IMR-90 (cell line): ENCODE data around the gene GTF2F2. TPM values are rescaled to one million over a fixed set of nuclear protein-coding genes. Genes with fewer than 3 reads are reported as not detected.

Experiments
- ATAC-seq: fragments of 200-7000 bp; cut with Tn5 transposase; 2 replicates; pipeline ENCODE4 v1.9.1; 2020; ENCODE audit warnings: low read depth, mild to moderate bottlenecking, moderate library complexity
- BruUV-seq: library from RNA; stranded (reverse); fragments of 400-500 nt; replicated peaks from 2 replicates; lab custom pipeline; 2021; lab: Mats Ljungman, UMichigan
- CTCF ChIA-PET: fragments of 300-600 bp; formaldehyde crosslinking; extraction: SDS; loops from one replicate; lab custom pipeline; 2021; ENCODE audit warnings: antibody characterized with exemption; lab: Yijun Ruan, JAX
- POLR2A ChIA-PET: fragments of 300-600 bp; sonication (Branson Sonifier 250); formaldehyde crosslinking; loops from one replicate; lab custom pipeline; 2022; ENCODE audit warnings: antibody characterized with exemption; ENCODE audit not compliant: unreplicated experiment; lab: Charles Lee
- DNase-seq: peaks from one replicate; pipeline ENCODE4 v3.0.0; 2013
- H2AFZ ChIP-seq: replicated peaks from 2 replicates; pipeline ENCODE3; 2013; ENCODE audit warnings: low read length, mild to moderate bottlenecking; ENCODE audit not compliant: poor library complexity
- H2AK5ac ChIP-seq: 2 replicates; pipeline ENCODE4 v1.6.1; 2013; ENCODE audit warnings: low read depth, low read length, inconsistent platforms
- H2AK9ac ChIP-seq: replicated peaks from 2 replicates; pipeline ENCODE3; 2013; ENCODE audit warnings: mild to moderate bottlenecking, low read depth, low read length, moderate library complexity; ENCODE audit not compliant: poor library complexity
- H2BK120ac ChIP-seq: 2 replicates; pipeline ENCODE4 v1.6.1; 2013; ENCODE audit warnings: low read depth, low read length, inconsistent platforms
- H2BK15ac ChIP-seq: 3 replicates; pipeline ENCODE4 v1.6.1; 2013; ENCODE audit warnings: low read depth, low read length, inconsistent platforms
- H2BK20ac ChIP-seq: 2 replicates; pipeline ENCODE4 v1.6.1; 2013; ENCODE audit warnings: low read depth, mild to moderate bottlenecking, inconsistent platforms, low read length, moderate library complexity
- H2BK5ac ChIP-seq: 2 replicates; pipeline ENCODE4 v1.6.1; 2013; ENCODE audit warnings: mild to moderate bottlenecking, low read depth, low read length, inconsistent platforms; ENCODE audit not compliant: poor library complexity, severe bottlenecking
- H3K14ac ChIP-seq: replicated peaks from 2 replicates; pipeline ENCODE4 v1.6.1; 2013; ENCODE audit warnings: low read depth, low read length, inconsistent platforms
- H3K18ac ChIP-seq: 2 replicates; pipeline ENCODE4 v1.6.1; 2013; ENCODE audit warnings: low read depth, low read length, control low read depth
- H3K23ac ChIP-seq: 2 replicates; pipeline ENCODE4 v1.6.1; 2013; ENCODE audit warnings: low read depth, low read length, inconsistent platforms
- H3K27ac ChIP-seq: 2 replicates; pipeline ENCODE4 v1.5.1; 2013; ENCODE audit warnings: mild to moderate bottlenecking, control low read depth, low read length; ENCODE audit not compliant: insufficient read depth
- H3K27me3 ChIP-seq: 2 replicates; pipeline ENCODE4 v1.6.1; 2013; ENCODE audit warnings: low read length; ENCODE audit not compliant: control insufficient read depth, insufficient read depth
- H3K36me3 ChIP-seq: 2 replicates; pipeline ENCODE4 v1.6.1; 2013; ENCODE audit warnings: low read length, mixed read lengths; ENCODE audit not compliant: control insufficient read depth, insufficient read depth
- H3K4ac ChIP-seq: 2 replicates; pipeline ENCODE4 v1.6.1; 2013; ENCODE audit warnings: low read depth, low read length, inconsistent platforms
- H3K4me1 ChIP-seq: 2 replicates; pipeline ENCODE4 v1.6.1; 2013; ENCODE audit warnings: low read length, mixed read lengths; ENCODE audit not compliant: control insufficient read depth, insufficient read depth
- H3K4me2 ChIP-seq: 2 replicates; pipeline ENCODE4 v1.6.1; 2013; ENCODE audit warnings: low read depth, mild to moderate bottlenecking, control low read depth, low read length, moderate library complexity
- H3K4me3 ChIP-seq: 2 replicates; pipeline ENCODE4 v1.5.1; 2013; ENCODE audit warnings: low read depth, mild to moderate bottlenecking, control low read depth, low read length, moderate library complexity; ENCODE audit not compliant: insufficient read depth
- H3K56ac ChIP-seq: 2 replicates; pipeline ENCODE4 v1.6.1; 2013; ENCODE audit warnings: low read length, inconsistent platforms; ENCODE audit not compliant: insufficient read depth; ENCODE audit errors: extremely low read depth
- H3K79me1 ChIP-seq, 2 experiments: 2 replicates each; pipeline ENCODE4 v1.6.1; 2013; ENCODE audit warnings: low read length in 2 of 2, inconsistent platforms in 1 of 2, low read depth in 1 of 2
- H3K9ac ChIP-seq: 2 replicates; pipeline ENCODE4 v1.6.1; 2013; ENCODE audit warnings: low read depth, low read length, control low read depth
- H3K9me1 ChIP-seq: 2 replicates; pipeline ENCODE4 v1.6.1; 2013; ENCODE audit warnings: low read length, inconsistent platforms; ENCODE audit not compliant: insufficient read depth
- H3K9me3 ChIP-seq: 2 replicates; pipeline ENCODE4 v1.6.1; 2013; ENCODE audit warnings: low read length; ENCODE audit not compliant: control insufficient read depth, insufficient read depth
- H4K20me1 ChIP-seq: 2 replicates; pipeline ENCODE4 v1.6.1; 2013; ENCODE audit warnings: low read length, inconsistent platforms; ENCODE audit not compliant: insufficient read depth
- H4K5ac ChIP-seq: 2 replicates; pipeline ENCODE4 v1.6.1; 2013; ENCODE audit warnings: mild to moderate bottlenecking, low read depth, low read length, control low read depth
- H4K8ac ChIP-seq, 2 experiments: 2 replicates each; pipeline ENCODE4 v1.6.1; 2013; ENCODE audit warnings: low read depth in 2 of 2, low read length in 2 of 2, control low read depth in 1 of 2, inconsistent platforms in 1 of 2
- H4K91ac ChIP-seq: 2 replicates; pipeline ENCODE4 v1.6.1; 2013; ENCODE audit warnings: low read depth, low read length, inconsistent platforms; ENCODE audit not compliant: insufficient read depth
- BHLHE40 ChIP-seq: fragments of 150-350 bp; IDR thresholded peaks from 2 replicates; pipeline ENCODE4 v1.6.1; 2016; ENCODE audit warnings: mild to moderate bottlenecking, low read depth, low read length
- CHD1 ChIP-seq: IDR thresholded peaks from 2 replicates; pipeline ENCODE4 v1.6.1; 2012; ENCODE audit warnings: low read depth, low read length, improper control_type of control experiment
- CTCF ChIP-seq: conservative IDR thresholded peaks from 2 replicates; pipeline ENCODE4 v1.5.1; 2012; ENCODE audit warnings: mild to moderate bottlenecking, low read depth, low read length, improper control_type of control experiment
- ELK1 ChIP-seq: fragments of 150-350 bp; IDR thresholded peaks from 2 replicates; pipeline ENCODE4 v1.6.1; 2016; ENCODE audit warnings: low read depth, mild to moderate bottlenecking, low read length, moderate library complexity, borderline replicate concordance
- FOS ChIP-seq: fragments of 150-350 bp; IDR thresholded peaks from 2 replicates; pipeline ENCODE4 v1.6.1; 2016; ENCODE audit warnings: low read depth, low read length
- MAFK ChIP-seq: IDR thresholded peaks from 2 replicates; pipeline ENCODE4 v1.6.1; 2012; ENCODE audit warnings: low read depth, low read length, improper control_type of control experiment
- RAD21 ChIP-seq: IDR thresholded peaks from 2 replicates; pipeline ENCODE4 v1.6.1; 2012; ENCODE audit warnings: low read length, improper control_type of control experiment
- SMC3 ChIP-seq: fragments of 150-350 bp; IDR thresholded peaks from 2 replicates; pipeline ENCODE4 v1.6.1; 2016; ENCODE audit warnings: low read depth, mild to moderate bottlenecking, antibody characterized with exemption, low read length, moderate library complexity
- USF2 ChIP-seq: fragments of 150-350 bp; IDR thresholded peaks from 2 replicates; pipeline ENCODE4 v1.6.1; 2017; ENCODE audit warnings: mild to moderate bottlenecking, antibody characterized with exemption, low read length, low read depth
- WGBS, 2 experiments: methylation state at CpG; one replicate each; pipeline versions ENCODE4 v1.1.5 to v1.1.7; 2013; ENCODE audit warnings: missing lambda C conversion rate in 2 of 2; ENCODE audit not compliant: insufficient read length in 1 of 2; ENCODE audit errors: extremely low coverage in 2 of 2; 5-methylcytosine and 5-hydroxymethylcytosine counted together
- dilution Hi-C: fragments of 300-500 bp; cut with HindIII; formaldehyde crosslinking; loops from one replicate; pipeline ENCODE4 v1.14.3; 2018; ENCODE audit warnings: low sequenced_read_pairs; ENCODE audit not compliant: unreplicated experiment
- in situ Hi-C: fragments of 300-500 bp; cut with MboI; formaldehyde crosslinking; loops from 3 replicates; pipeline ENCODE4 v1.14.3; 2019; ENCODE audit warnings: low sequenced_read_pairs, inconsistent platforms, mixed read lengths
- intact Hi-C: fragments of 100-400 bp; cut with micrococcal nuclease; formaldehyde crosslinking; loops from 2 replicates; pipeline ENCODE4 v1.10.0; 2022
- polyA plus RNA-seq, 3 experiments: library from polyadenylated mRNA; depleted of rRNA; stranded (reverse); fragments of >200 nt; gene quantifications; 2 replicates each; pipeline ENCODE4 v1.2.3, GENCODE V29; 2012; ENCODE audit warnings: low replicate concordance in 1 of 3
- total RNA-seq: library from RNA; depleted of rRNA; stranded (reverse); fragments of >200 nt; gene quantifications from 2 replicates; pipeline ENCODE4 v1.2.3, GENCODE V29; 2012

Gene GTF2F2
- total and polyA plus RNA-seq, 2 of the 4 experiments (the other 2 are of a cell fraction), result 16.5 to 21.0 TPM

GRCh38 chr13:45109102-45109720 lies 11.1 kb upstream of the GTF2F2 start:
- no CpG with 5 or more reads among the region's 5 CpGs for WGBS, 2 experiments
- no peaks in the 10 kb centered on the region for H3K9me3 ChIP-seq
- no peak overlapping the region for H3K4me2 ChIP-seq
- no peak overlapping the region for H3K18ac ChIP-seq
- no peaks in the 10 kb centered on the region for H3K79me1 ChIP-seq
- H2AFZ ChIP-seq, result no peak overlapping the region
- in situ Hi-C loops (no loop called here), dilution Hi-C loops (no loop called here), intact Hi-C loops (no loop called here)
- no peak overlapping the region for H2BK120ac ChIP-seq
- H4K5ac ChIP-seq, result no peak overlapping the region
- H3K56ac ChIP-seq, result no peak overlapping the region
- H3K23ac ChIP-seq, result no peak overlapping the region
- BruUV-seq, result no TSS peak
- no peak overlapping the region for H2AK9ac ChIP-seq
- H3K9me1 ChIP-seq, result peaks cover 4% of the 10 kb centered on the region; the same call in 1 of the 2 replicates
- ChIA-PET POLR2A (no interaction called here), CTCF (interaction anchor here (0.6 kb wide), 2 partner anchors 38 to 91 kb away, joined by 3 to 5 read pairs; no protein-coding TSS in a partner anchor)
- no peaks in the 10 kb centered on the region for H4K20me1 ChIP-seq
- H3K36me3 ChIP-seq, result no peaks in the 10 kb centered on the region
- no peak overlapping the region for H3K4me3 ChIP-seq
- H3K9ac ChIP-seq, result no peak overlapping the region
- TF ChIP-seq CHD1, result no peak
- no peak for TF ChIP-seq MAFK
- TF ChIP-seq CTCF, result no peak
- no peak for TF ChIP-seq RAD21
- TF ChIP-seq BHLHE40, result no peak; the same call in 1 of the 2 replicates
- TF ChIP-seq USF2, result peak; percentile 73
- no peak for TF ChIP-seq ELK1
- no peak for TF ChIP-seq FOS
- TF ChIP-seq SMC3, result no peak
- no peak overlapping the region for H2BK15ac ChIP-seq
- no peak overlapping the region for H2BK5ac ChIP-seq
- H3K27ac ChIP-seq, result no peak overlapping the region
- H3K4ac ChIP-seq, result no peak overlapping the region
- ATAC-seq (peak; percentile 7; the same call in 1 of the 2 replicates), DNase-seq (peak; percentile 66)
- H3K27me3 ChIP-seq, result no peaks in the 10 kb centered on the region
- peaks cover 16% of the 10 kb centered on the region for H3K4me1 ChIP-seq
- no peak overlapping the region for H4K8ac ChIP-seq
- no peak overlapping the region for H2BK20ac ChIP-seq
- H3K14ac ChIP-seq, result no peak overlapping the region
- H4K91ac ChIP-seq, result no peak overlapping the region
- H2AK5ac ChIP-seq, result no peak overlapping the region
